Stimulated activated CD4-positive, alpha-beta T cell treated with anti-CD3 and anti-CD28 coated beads, Interleukin-1b, Interleukin-23, amount 100 ng/mL, for 4 hours (primary cell): ENCODE measurements around the gene NACAD.
"Not testable (repeated sequence)": the region's sequence is repeated elsewhere in the genome, so short reads cannot be mapped to it uniquely, and the experiment has no call there.

Source experiments
- DNase-seq, 2 donors: peaks; one replicate each; pipeline ENCODE4 v3.0.0-alpha.2; 2020; ENCODE audit warnings: low read depth in 2 of 2

Gene NACAD

DNA sequence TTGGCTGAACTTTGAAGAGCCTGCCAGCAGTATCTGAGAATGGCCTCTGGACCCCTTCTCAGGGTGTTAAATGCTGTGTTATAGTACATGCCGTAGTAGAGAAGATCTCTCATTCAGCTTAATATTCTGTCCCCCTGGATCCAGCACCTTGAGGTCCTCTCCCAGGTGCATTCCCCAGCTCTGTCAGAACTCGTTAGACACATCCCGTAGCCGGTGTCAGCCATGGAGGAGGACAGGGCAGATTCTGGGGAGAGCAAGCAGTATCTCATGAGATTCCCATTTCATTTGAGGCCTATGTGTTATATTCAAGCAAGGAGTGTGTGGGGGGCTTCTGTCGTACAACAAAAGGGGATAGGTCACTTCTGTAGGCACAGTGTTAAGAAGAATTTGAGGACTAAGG, 34.8 kb downstream of the NACAD start:
- no peak for DNase-seq

DNA sequence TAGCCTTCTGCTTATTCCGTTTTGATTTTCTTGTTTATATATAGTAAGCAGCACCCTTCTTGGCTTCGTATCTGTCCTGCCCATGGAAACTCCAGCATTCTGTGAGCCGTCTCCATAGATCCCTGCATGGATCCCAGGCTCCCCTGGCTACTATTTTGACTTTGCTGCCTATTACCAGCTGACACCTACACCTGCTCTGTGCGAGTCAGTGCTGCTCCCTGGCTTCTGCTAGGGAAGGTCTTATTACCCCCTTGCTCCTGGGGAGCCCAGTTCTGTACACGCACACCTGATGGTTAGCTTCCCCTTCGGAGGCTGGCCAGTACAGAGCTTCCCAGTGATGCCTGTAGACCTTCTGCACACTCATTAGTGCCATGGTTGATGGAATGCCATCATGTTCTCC, 35.4 kb downstream of the NACAD start:
- no peak for DNase-seq

DNA sequence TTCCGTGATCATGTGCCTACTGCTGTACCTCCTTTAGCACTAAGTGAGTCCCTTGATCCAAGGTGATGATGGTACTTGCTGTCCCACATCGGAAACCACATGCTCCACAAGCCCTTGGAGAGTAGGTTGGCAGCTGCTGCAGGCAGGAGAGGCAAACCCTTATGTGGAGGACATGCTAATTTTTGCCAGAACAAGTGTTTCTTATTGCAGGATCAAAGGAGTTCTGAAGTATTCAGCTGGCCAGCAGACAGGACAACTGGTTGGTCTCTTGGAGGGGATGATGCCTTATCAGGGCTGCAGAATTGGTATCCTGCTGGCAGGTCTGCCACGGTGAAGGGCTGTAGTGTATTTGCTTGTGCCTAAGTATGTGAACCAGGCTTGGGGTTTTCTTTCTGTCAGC, 36.8 kb downstream of the NACAD start:
- no peak for DNase-seq

DNA sequence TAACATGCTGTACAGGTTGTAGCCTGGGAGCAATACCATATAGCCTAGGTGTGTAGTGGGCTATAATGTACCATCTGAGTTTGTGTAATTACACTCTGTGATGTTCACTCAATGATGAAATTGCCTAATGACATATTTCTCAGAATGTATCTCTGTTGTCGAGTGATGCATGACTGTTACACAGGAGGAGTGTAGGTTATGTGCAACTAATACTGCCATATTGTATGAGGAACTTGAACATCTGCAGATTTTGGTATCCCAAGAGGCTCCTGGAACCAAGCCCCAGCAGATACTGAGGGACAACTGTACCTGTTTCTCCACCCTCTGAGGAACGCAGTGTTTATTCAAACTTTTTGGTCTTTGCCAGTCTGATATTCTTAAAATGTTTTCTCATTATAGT, 38.6 kb downstream of the NACAD start:
- DNase-seq = no peak

DNA sequence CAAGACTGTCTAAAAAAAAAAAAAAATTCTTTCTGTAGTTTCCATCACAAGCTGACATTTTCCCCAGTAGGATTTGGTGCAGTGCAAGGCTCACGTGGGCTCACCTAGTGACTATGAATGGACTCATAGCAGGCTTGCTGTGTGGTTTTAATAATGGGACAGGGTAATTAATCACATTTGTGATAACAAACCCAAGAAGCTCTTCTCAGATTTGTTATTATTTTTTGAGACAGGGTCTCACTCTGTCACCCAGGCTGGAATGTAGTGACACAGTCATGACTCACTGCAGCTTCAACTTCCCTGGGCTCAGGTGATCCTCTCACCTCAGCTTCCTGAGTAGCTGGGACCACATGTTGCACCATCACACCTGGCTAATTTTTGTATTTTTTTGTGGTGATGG, 40.0 kb downstream of the NACAD start:
- DNase-seq = no peak

DNA sequence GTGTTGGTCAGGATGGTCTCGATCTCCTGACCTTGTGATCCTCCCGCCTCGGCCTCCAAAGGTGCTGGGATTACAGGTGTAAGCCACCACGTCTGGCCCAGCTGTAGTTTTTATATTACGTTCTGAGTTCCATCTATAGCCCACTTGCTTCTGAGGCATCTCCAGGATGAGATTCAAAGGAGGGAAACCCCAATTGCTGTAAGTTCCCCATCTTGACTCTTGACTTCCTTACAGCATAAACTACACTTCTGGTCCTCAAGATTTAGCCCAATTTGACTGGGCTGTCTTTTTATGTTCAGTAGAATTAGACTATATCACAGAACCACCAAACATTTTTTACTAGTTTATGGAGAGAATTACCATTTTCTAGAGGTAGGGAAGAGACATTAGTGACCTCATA, 44.4 kb downstream of the NACAD start:
- DNase-seq = no peak

DNA sequence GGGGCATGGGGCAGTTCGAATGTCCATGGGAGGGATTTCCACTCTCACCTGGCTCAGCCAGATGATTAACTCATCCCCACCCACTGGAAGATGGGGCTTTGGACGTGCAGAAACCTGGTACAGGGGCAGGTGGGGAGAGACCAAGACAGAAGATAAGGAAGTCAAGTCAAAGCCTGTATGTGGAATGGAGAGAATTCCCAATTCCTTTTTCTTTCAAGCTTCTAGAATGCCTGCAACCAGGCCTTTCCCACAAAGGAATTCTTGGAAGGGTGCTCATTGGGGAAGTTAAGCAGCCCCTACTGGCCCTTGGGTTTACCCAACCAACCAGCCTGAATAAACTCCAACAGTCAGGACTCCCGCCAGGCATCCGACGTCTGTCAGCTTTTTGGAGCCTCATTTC, 49.7 kb downstream of the NACAD start:
- no peak for DNase-seq

DNA sequence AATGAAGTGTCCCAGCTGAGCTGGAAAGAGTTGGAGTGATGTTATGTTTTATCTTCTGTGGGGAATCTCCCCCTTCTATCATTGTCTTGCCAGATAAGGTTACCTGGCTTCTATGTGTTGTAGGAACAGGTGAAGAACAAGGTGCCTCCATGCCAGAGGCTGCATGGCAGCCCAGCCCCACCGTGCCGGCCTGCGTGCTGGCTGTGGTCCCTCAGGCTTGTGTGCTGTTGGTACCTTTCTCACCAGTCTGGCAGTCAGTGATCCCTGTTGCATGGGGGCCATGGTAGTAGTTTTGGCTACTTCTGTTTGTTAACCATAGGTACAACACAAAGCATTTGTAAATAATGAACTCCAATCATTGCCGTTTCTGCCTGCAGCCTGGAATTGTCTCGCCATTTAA, 50.9 kb downstream of the NACAD start:
- no peak for DNase-seq

DNA sequence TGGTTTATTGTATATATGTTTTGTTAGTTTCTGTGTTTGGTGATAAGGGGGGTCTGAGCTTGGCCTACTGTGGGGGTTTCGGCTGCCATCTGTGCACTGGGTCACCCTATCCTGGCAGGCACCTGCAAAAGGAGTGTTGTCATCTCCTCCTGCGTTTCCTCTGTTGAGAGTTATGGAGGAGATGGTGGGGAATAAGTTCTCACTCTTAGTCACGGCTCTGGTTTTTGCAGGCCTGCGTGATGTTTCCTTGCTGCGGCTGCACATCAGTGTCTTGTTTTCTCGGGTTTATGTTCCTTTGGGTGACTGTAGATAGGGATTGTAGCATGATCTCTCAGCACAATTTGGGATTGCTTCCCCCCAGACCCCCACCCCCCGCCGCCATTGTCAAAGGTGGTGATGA, 52.0 kb downstream of the NACAD start:
- DNase-seq = no peak

DNA sequence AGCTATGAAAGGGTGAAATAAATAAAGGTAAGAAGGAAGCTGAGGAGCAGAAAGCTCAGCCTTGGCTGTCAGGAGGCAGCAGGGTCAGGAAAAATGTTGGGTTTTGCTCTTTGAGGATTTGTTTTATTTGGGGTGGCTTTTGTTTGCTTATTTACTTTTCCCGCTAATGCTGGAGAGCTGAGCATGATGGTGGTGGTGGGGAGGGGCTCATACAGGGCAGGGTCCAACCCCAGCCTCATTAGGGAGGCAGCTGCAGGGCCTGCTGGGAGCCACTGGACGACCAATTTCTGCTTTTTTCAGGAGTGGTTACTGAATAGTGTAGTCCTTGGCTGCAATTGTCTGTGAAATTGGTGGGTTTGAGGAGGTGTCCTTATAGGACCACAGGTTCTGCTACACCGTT, 52.5 kb downstream of the NACAD start:
- no peak for DNase-seq

DNA sequence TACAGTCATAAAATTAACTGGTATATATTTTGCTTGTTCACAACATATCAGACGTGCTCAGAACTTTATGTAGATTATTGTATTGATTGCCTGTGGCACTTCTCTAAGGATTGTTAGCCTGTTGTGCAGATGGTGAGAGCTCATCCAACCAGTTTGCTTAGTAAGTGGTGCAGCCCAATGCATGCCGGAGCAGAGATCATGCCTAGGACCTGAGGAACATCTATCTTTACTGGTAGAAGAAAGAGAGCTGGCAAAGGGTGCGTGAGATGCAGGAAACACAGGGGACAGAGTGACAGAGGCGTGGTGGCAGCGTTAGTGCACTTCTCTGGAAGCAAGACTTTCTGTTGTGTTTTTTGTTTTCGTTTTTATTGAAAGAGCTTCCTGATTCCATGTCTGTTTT, 52.9 kb downstream of the NACAD start:
- no peak for DNase-seq

DNA sequence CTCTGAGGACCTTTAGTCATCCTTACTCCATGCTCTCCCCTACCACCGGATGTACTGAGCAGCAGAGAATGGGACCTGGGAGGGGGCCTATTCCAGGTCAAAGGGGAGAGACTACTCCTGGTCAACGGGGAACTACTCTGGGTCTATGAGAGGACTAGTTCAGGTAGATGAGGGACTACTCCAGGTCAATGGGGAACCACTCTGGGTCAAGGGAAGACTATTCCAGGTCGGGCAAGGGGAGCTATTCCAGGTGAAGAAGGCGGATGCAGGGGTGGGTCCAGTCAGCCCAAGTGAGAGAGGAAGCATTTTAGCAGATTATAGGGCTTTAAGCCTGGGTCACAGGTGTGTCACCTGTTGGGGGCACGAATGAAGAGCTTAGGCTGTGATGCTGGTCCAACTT, 53.4 kb downstream of the NACAD start:
- DNase-seq = no peak

DNA sequence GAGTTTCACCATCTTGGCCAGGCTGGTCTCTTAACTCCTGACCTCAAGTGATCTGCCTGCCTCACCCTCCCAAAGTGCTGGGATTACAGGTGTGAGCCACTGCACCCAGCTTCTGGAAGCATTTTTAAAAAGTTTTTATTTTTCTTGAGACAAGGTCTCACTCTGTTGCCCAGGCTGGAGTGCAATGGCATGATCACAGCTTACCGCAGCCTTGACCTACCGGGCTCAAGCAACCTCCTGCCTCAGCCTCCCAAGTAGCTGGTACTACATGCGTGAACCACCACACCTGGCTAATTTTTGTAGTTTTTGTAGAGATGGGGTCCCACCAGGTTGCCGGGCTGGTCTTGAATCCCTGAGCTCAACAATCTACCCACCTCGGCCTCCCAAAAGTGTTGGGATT, 54.1 kb downstream of the NACAD start:
- DNase-seq = not testable (repeated sequence)

DNA sequence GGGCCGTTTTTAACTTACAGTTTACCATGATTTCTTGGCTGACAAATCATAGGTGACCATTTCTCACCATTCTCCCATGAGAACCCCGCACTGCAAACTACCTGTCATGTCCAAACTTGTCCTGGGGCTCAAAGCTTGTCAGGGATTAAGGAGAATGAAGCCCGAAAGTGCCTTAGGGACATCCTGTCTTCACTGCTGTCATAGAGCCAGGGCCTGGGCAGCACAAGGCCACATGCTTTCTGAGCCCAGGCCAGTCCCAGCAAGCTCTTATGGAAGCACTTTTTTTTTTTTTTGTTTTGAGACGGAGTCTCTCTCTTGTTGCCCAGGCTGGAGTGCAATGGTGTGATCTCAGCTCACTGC, 54.9 kb downstream of the NACAD start:
- no peak for DNase-seq

DNA sequence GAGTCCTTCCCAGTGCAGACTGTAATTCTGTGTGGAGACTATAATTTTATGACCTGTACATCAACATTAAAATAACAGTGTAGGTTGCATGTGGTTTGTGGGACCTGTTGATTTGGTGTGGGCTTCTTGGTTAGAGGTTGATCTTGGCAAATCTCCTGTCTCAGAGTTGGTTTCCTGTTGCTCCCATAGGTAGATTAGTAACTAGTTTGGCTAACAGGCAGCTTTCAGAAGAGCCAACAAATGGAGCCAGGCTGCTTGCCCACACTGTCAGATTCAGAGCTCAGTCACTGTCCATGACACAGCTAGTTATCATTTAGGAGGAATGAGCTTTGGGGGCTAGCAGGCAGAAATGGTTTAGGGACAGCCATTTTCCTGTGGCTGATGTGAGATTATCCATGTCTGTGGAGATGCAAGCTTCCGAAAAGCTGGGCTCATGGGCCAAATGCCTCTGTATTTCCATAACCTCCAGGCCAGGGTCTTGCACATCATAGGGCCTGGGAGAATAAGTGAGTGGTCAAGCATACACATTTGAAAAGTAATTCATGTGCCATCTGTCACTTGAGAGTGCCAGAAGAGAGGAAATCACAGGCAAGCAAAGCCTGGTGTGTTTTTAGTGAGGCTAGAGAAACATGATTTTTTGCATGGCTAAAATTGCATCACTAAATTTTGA, 55.4 kb downstream of the NACAD start:
- no peak for DNase-seq

DNA sequence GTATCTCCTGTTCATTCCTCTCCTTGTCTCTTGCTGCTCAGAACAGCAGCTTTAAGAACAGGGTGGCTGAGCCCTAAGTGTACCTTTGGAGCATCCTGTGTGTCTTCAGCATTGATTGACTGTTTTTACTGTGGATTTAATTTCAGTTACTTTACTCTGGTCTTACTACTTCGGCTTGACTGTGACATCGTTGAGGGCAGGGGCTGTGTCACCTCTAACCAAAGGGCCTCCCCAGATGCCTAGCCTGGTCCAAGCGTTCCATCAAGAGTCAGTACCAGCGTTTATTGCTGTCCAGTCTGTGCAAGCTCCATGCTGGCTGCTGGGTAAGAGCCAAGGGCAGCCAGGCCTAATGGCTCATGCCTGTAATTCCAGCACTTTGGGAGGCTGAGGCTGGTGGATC, 56.3 kb downstream of the NACAD start:
- no peak for DNase-seq

DNA sequence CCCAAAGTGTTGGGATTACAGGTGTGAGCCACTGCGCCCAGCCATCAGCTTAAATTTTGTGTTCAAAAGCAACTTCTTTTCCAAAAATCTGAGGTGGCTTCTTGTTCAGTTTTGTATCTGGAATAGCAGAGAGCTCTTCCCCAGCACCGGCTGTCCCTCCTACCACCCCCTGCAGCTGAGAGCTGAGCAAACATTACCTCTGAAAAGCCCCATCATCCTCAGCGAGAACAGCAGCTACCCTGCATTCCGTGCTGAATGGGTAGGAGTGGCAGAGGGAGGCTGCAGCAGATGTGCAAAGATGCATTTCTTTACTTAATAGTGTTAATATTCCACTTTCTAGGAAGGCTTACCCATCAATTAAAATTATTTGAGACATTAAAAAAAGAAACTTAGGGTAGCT, 56.9 kb downstream of the NACAD start:
- no peak for DNase-seq
